K562 (cell line): ENCODE measurements around the gene LY6G6F. TPM values are rescaled to one million over a fixed set of nuclear protein-coding genes. Genes with fewer than 3 reads are reported as not detected.
A peak's percentile ranks its signal among the peaks of the same experiment; 100 is the strongest.

ENCODE experiments used
- CREB3L1 ChIP-seq: fragments of 450-650 bp; IDR thresholded peaks from 2 replicates; pipeline ENCODE4 v1.6.1; 2014; ENCODE audit warnings: low read depth, mild to moderate bottlenecking, moderate library complexity, borderline replicate concordance
- CREB5 ChIP-seq: fragments of 250-450 bp; sonication (Bioruptor Pico); IDR thresholded peaks from 2 replicates; pipeline ENCODE4 v1.5.0; 2020; ENCODE audit warnings: mild to moderate bottlenecking
- DMBX1 ChIP-seq: fragments of 250-450 bp; sonication (Bioruptor Pico); IDR thresholded peaks from 2 replicates; pipeline ENCODE4 v1.8.0; 2022; ENCODE audit warnings: inconsistent platforms, mild to moderate bottlenecking, moderate library complexity, borderline replicate concordance
- HMBOX1 ChIP-seq: sonication (generic); IDR thresholded peaks from 2 replicates; pipeline ENCODE4 v1.6.1; 2016
- KLF1 ChIP-seq: fragments of 450-650 bp; IDR thresholded peaks from 2 replicates; pipeline ENCODE4 v1.6.1; 2016; ENCODE audit warnings: missing genetic modification characterization, missing compliant biosample characterization
- NR2C1 ChIP-seq, 2 experiments: fragments of 450-650 bp; IDR thresholded peaks; 2 replicates each; pipeline ENCODE4 v1.6.1; 2017; ENCODE audit warnings: mild to moderate bottlenecking in 2 of 2, antibody characterized with exemption in 1 of 2, inconsistent platforms in 1 of 2, missing compliant biosample characterization in 1 of 2, missing genetic modification characterization in 1 of 2
- POLR3G ChIP-seq: IDR thresholded peaks from 2 replicates; pipeline ENCODE4 v1.6.1; 2011; ENCODE audit not compliant: insufficient read length, insufficient replicate concordance; ENCODE audit errors: extremely low read depth
- SMAD1 ChIP-seq: fragments of 150-350 bp; IDR thresholded peaks from 2 replicates; pipeline ENCODE4 v1.6.1; 2014; ENCODE audit warnings: low read length, low read depth; ENCODE audit not compliant: partially characterized antibody
- SMARCA5 ChIP-seq: fragments of 450-650 bp; IDR thresholded peaks from 2 replicates; pipeline ENCODE4 v1.6.1; 2016
- SUPT5H ChIP-seq: fragments of 450-650 bp; IDR thresholded peaks from 2 replicates; pipeline ENCODE4 v1.6.1; 2016
- TSHZ1 ChIP-seq: fragments of 250-450 bp; sonication (Bioruptor Pico); IDR thresholded peaks from 2 replicates; pipeline ENCODE4 v1.4.0; 2020; ENCODE audit warnings: mild to moderate bottlenecking, moderate library complexity
- U2AF1 ChIP-seq: fragments of 200-400 bp; formaldehyde crosslinking; optimal IDR thresholded peaks from 2 replicates; pipeline ENCODE3; 2017; ENCODE audit warnings: mild to moderate bottlenecking, low read depth, low read length, moderate library complexity
- ZBTB7A ChIP-seq: IDR thresholded peaks from 2 replicates; pipeline ENCODE4 v1.6.1; 2011; ENCODE audit warnings: low read depth, mild to moderate bottlenecking, low read length, moderate library complexity, borderline replicate concordance; ENCODE audit not compliant: control insufficient read depth
- ZHX1 ChIP-seq: fragments of 150-350 bp; conservative IDR thresholded peaks from 2 replicates; pipeline ENCODE4 v1.6.1; 2014; ENCODE audit warnings: low read length
- ZNF431 ChIP-seq: sonication (generic); formaldehyde crosslinking; IDR thresholded peaks from 2 replicates; pipeline ENCODE4 v1.8.0; 2022; ENCODE audit warnings: mild to moderate bottlenecking, missing genetic modification reagents
- ZNF583 ChIP-seq: fragments of 250-450 bp; sonication (Bioruptor Pico); IDR thresholded peaks from 2 replicates; pipeline ENCODE4 v1.4.0; 2020
- polyA plus RNA-seq, 8 experiments: library from polyadenylated mRNA; depleted of rRNA in 4 of 8; stranded (reverse) in 5 of 8; unstranded in 3 of 8; fragments of >200 nt; fragmentation: Nextera tagmentation in 2 of 8; fragmentation: Illumina TruSeq in 1 of 8; extraction: Ambion mirVana in 2 of 8; extraction: Trizol in 1 of 8; gene quantifications; 2 replicates each; pipeline versions ENCODE4 v1.2.1 to v1.2.3, GENCODE V29; 2011 to 2014; ENCODE audit warnings: inconsistent platforms in 1 of 8, missing spikeins in 1 of 8
- total RNA-seq, 7 experiments: library from RNA; depleted of rRNA in 6 of 7; stranded (reverse); fragments of >200 nt in 6 of 7; fragmentation: Illumina TruSeq in 2 of 7; extraction: Trizol in 2 of 7; gene quantifications; 2 replicates each; pipeline versions ENCODE4 v1.2.1 to v1.2.3, GENCODE V29; 2011 to 2021; ENCODE audit warnings: low replicate concordance in 1 of 7

LY6G6F gene
- total and polyA plus RNA-seq, 9 of the 15 experiments (the other 6 are each of a cell fraction or from before 2014, with no cell fraction given), result 0.14 to 0.50 (median 0.28) TPM; not detected in 2

GRCh38 chr6:31737991-31738979, 31.6 kb downstream of the LY6G6F start (continued):
- TF ChIP-seq CREB5 (CRISPR knock-in tag), result peak; percentile 84
- no peak for TF ChIP-seq TSHZ1 (CRISPR knock-in tag)
- 0 out of 2 replicates have a peak, but pooled peaks have one; percentile 19 for TF ChIP-seq KLF1 (tag)
- TF ChIP-seq CREB3L1, result no peak
- peak; percentile 47 for TF ChIP-seq SMAD1
- TF ChIP-seq SMARCA5, result peak; percentile 27; the same call in 1 of the 2 replicates
- no peak for TF ChIP-seq HMBOX1
- TF ChIP-seq NR2C1 (IDR thresholded peaks at IDR 0.05), result no peak
- no peak for TF ChIP-seq NR2C1 (tag; IDR thresholded peaks at IDR 0.05)
- TF ChIP-seq U2AF1, result no peak
- no peak for TF ChIP-seq POLR3G
- peak; percentile 11; the same call in 1 of the 2 replicates for TF ChIP-seq ZNF583 (CRISPR knock-in tag)
- TF ChIP-seq ZNF431, result no peak
- TF ChIP-seq ZBTB7A, result no peak
- TF ChIP-seq DMBX1 (CRISPR knock-in tag), result peak; percentile 17; the same call in 1 of the 2 replicates
- peak; percentile 93 for TF ChIP-seq SUPT5H
- TF ChIP-seq ZHX1, result no peak
